ENCODE measurements around the gene PPDPF.

The PPDPF gene

DNA sequence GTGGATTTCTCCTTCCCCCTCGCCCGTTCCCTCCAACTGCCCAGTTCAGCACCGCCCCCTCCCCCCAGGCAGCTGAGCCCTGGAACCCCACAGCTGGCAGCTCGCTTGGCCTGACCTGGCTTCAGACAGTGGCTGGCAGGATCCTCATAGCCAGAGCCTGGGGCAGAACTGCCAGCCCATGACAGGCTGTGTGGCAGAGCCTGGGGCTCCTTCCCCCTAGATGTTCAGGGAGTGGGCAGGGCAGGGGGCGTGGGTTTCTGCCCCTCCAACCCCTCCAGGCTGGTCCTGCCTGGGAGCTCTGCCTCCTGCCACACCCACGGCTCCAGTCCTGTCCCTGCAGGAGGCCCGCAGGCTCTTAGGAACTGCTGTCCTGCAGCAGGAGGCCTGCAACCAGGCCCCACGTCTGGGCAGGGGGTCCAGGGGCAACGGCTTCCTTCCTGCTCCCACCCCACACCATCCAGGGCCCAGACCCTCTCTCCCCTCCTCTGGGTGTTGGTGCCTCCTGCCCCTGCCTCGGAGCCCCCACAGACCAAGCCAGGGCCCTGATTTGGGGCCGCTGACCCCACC, 38.5 kb upstream of the PPDPF start:
- no peaks in the 10 kb centered on the region for H3K36me3 ChIP-seq (ENCODE audit: control insufficient read depth, low read length)
- no peak for TF ChIP-seq EZH2phosphoT487 (IDR thresholded peaks at IDR 0.05; ENCODE audit: borderline replicate concordance, low read length)
- no peak for TF ChIP-seq CTCF (IDR thresholded peaks at IDR 0.05; ENCODE audit: low read depth, low read length, poor library complexity, severe bottlenecking)
- no peaks in the 10 kb centered on the region for H3F3A ChIP-seq (ENCODE audit: control insufficient read depth, insufficient read depth)
- no peak overlapping the region for H3K27ac ChIP-seq (ENCODE audit: low read depth, low read length)
- H3K27me3 ChIP-seq (ENCODE audit: control insufficient read depth, low read length) = no peaks in the 10 kb centered on the region
- H3K4me3 ChIP-seq (ENCODE audit: low read length) = no peak overlapping the region
- no peaks in the 10 kb centered on the region for H3K9me3 ChIP-seq (ENCODE audit: control insufficient read depth, insufficient read depth, low read length)
- H4K20me1 ChIP-seq (ENCODE audit: control insufficient read depth, insufficient read depth, low read depth, low read length) = no peaks in the 10 kb centered on the region
- no peaks in the 10 kb centered on the region for H3K4me1 ChIP-seq (ENCODE audit: control insufficient read depth, low read length)
- no peaks in the 10 kb centered on the region for H3K79me2 ChIP-seq (ENCODE audit: control insufficient read depth, low read length)
- H3K9me2 ChIP-seq (replicated peaks; ENCODE audit: control insufficient read depth, low read length) = no peaks in the 10 kb centered on the region
- no peak overlapping the region for H3K4me2 ChIP-seq (ENCODE audit: low read length)

DNA sequence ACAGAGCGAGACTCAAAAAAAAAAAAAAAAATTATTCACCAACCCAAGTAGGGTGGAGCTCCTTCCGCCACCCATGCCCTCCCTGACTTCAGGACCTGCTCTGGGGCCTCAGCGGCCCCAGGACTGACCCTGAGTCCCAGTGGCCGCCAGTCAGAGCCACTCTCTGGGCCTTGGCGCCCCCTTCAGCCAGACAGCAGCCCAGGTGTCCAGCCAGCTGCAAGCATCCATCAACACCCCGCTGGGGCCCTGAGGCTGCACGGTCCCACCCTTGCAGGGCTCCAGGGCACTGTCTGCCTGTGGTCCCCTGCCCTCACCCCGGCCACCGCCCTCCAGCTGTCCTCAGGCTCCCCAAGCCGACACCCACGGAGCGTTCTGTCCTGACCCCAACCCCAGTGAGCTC, 36.7 kb upstream of the PPDPF start:
- no peak for TF ChIP-seq EZH2phosphoT487 (IDR thresholded peaks at IDR 0.05; ENCODE audit: borderline replicate concordance, low read length)
- H3K4me2 ChIP-seq (ENCODE audit: low read length) = no peak overlapping the region

DNA sequence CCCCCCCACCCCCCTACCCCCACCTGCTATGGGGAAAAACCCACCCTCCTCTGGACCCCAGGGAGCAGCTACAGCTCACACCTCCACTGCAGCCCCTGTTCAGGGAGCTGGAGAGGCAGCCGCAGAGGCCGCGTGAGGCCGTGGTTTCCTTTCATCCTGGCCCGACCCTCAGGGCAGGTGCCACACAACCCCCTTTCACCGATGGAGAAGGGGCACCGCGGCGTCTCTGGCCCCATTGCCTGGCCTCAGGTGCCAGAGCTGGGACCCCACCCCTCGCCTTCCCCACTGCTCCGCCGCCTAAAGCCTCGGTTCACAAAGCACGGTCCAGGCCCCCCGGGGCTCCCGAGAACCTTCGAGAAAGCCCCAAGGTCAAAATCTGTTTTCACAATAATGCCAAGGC, 36.3 kb upstream of the PPDPF start:
- no peak overlapping the region for H3K4me3 ChIP-seq (ENCODE audit: low read length)
- no peak overlapping the region for H3K27ac ChIP-seq (ENCODE audit: low read depth, low read length)
- H3K9me3 ChIP-seq (ENCODE audit: control insufficient read depth, insufficient read depth, low read length) = no peaks in the 10 kb centered on the region
- H3K4me1 ChIP-seq (ENCODE audit: control insufficient read depth, low read length) = no peaks in the 10 kb centered on the region
- no peaks in the 10 kb centered on the region for H3K79me2 ChIP-seq (ENCODE audit: control insufficient read depth, low read length)
- no peaks in the 10 kb centered on the region for H3K27me3 ChIP-seq (ENCODE audit: control insufficient read depth, low read length)
- H4K20me1 ChIP-seq (ENCODE audit: control insufficient read depth, insufficient read depth, low read depth, low read length) = no peaks in the 10 kb centered on the region
- no peak overlapping the region for H3K4me2 ChIP-seq (ENCODE audit: low read length)
- H3F3A ChIP-seq (ENCODE audit: control insufficient read depth, insufficient read depth) = no peaks in the 10 kb centered on the region
- H3K36me3 ChIP-seq (ENCODE audit: control insufficient read depth, low read length) = no peaks in the 10 kb centered on the region
- H3K9me2 ChIP-seq (replicated peaks; ENCODE audit: control insufficient read depth, low read length) = no peaks in the 10 kb centered on the region
- TF ChIP-seq EZH2phosphoT487 (IDR thresholded peaks at IDR 0.05; ENCODE audit: borderline replicate concordance, low read length) = no peak
- no peak for TF ChIP-seq CTCF (IDR thresholded peaks at IDR 0.05; ENCODE audit: low read depth, low read length, poor library complexity, severe bottlenecking)

More for the DNA sequence above, 36.7 kb upstream of the PPDPF start:
- H4K20me1 ChIP-seq (ENCODE audit: control insufficient read depth, insufficient read depth, low read depth, low read length) = no peaks in the 10 kb centered on the region
- no peaks in the 10 kb centered on the region for H3K4me1 ChIP-seq (ENCODE audit: control insufficient read depth, low read length)
- H3F3A ChIP-seq (ENCODE audit: control insufficient read depth, insufficient read depth) = no peaks in the 10 kb centered on the region
- no peaks in the 10 kb centered on the region for H3K9me3 ChIP-seq (ENCODE audit: control insufficient read depth, insufficient read depth, low read length)
- no peaks in the 10 kb centered on the region for H3K27me3 ChIP-seq (ENCODE audit: control insufficient read depth, low read length)
- no peaks in the 10 kb centered on the region for H3K36me3 ChIP-seq (ENCODE audit: control insufficient read depth, low read length)
- no peaks in the 10 kb centered on the region for H3K9me2 ChIP-seq (replicated peaks; ENCODE audit: control insufficient read depth, low read length)
- H3K27ac ChIP-seq (ENCODE audit: low read depth, low read length) = no peak overlapping the region
- no peaks in the 10 kb centered on the region for H3K79me2 ChIP-seq (ENCODE audit: control insufficient read depth, low read length)
- H3K4me3 ChIP-seq (ENCODE audit: low read length) = no peak overlapping the region

DNA sequence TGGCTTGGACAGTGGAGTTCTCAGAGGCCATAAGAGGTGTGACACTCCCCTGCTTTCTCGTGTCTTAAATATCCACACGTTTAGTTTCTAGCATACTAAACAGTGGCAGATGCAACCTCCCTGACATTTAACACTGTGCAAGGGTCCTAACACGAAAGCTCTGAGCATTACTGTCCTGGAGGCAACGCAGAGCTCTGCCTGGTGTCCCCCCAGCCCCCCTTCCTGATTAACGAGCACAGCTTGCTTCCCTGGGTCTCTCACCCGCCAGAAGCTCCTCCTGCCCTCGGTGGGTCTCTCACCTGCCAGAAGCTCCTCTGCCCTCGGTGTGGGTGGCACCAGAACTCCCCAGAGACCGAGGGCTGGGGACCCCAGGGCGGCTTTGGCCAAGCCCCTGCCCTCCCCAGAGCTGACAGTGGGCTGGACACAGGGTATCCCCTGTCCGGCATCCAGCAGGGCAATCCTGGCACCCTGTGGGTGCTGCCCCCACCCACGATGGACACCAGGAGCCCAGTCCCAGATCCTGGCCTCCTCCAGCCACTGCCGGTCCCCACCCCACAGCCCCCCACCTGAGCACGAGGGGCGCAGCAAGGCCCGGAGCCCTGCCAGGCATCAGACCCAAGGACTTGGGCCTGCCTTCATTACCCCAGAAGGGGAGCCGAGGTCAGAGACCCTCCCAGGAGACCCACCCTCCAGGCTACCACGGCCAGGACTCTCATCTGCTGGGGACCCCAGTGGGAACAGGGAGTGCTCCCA, 35.7 kb upstream of the PPDPF start:
- Histone ChIP-seq H3K9me2 (replicated peaks; ENCODE audit: control insufficient read depth, low read length) (no peaks in the 10 kb centered on the region), H4K20me1 (ENCODE audit: control insufficient read depth, insufficient read depth, low read depth, low read length) (no peaks in the 10 kb centered on the region), H3K4me3 (ENCODE audit: low read length) (no peak overlapping the region), H3K36me3 (ENCODE audit: control insufficient read depth, low read length) (no peaks in the 10 kb centered on the region), H3K9me3 (ENCODE audit: control insufficient read depth, insufficient read depth, low read length) (no peaks in the 10 kb centered on the region), H3K4me1 (ENCODE audit: control insufficient read depth, low read length) (no peaks in the 10 kb centered on the region), H3K4me2 (ENCODE audit: low read length) (no peak overlapping the region), H3K27me3 (ENCODE audit: control insufficient read depth, low read length) (no peaks in the 10 kb centered on the region), H3K27ac (ENCODE audit: low read depth, low read length) (no peak overlapping the region), H3F3A (ENCODE audit: control insufficient read depth, insufficient read depth) (no peaks in the 10 kb centered on the region), H3K79me2 (ENCODE audit: control insufficient read depth, low read length) (no peaks in the 10 kb centered on the region)
- no peak for TF ChIP-seq CTCF (IDR thresholded peaks at IDR 0.05; ENCODE audit: low read depth, low read length, poor library complexity, severe bottlenecking)
- no peak for TF ChIP-seq EZH2phosphoT487 (IDR thresholded peaks at IDR 0.05; ENCODE audit: borderline replicate concordance, low read length)

All from DOHH2 (cell line).